Gastrocnemius medialis (tissue), 4 donors: ENCODE measurements around the gene TDP2. TPM values are rescaled to one million over a fixed set of nuclear protein-coding genes. Genes with fewer than 3 reads are reported as not detected.

Source experiments
- ATAC-seq, 2 donors: fragments of 150-250 bp; one replicate each; pipeline ENCODE4 v1.9.1; 2016
- DNase-seq, 2 donors: peaks; one replicate each; pipeline ENCODE4 v3.0.0-alpha.2; 2019
- H3K27ac ChIP-seq, 4 donors: fragments of 200-600 bp; sonication (generic); 1 replicate in 1 of 4; 2 replicates in 3 of 4; pipeline ENCODE4 v1.5.1; 2016 to 2018; ENCODE audit warnings: mild to moderate bottlenecking in 2 of 4, moderate library complexity in 1 of 4
- H3K27me3 ChIP-seq, 3 donors: fragments of 200-600 bp; sonication (generic) in 2 of 3; 1 replicate in 1 of 3; 2 replicates in 2 of 3; pipeline versions ENCODE4 v1.5.1 to v1.6.0; 2016 to 2019; ENCODE audit warnings: mild to moderate bottlenecking in 1 of 3, moderate library complexity in 1 of 3
- H3K36me3 ChIP-seq, 2 donors: fragments of 200-600 bp; sonication (generic) in 1 of 2; one replicate each; pipeline ENCODE4 v1.5.1; 2017 to 2018
- H3K4me1 ChIP-seq, 2 donors: fragments of 200-600 bp; sonication (generic) in 1 of 2; one replicate each; pipeline ENCODE4 v1.5.1; 2016 to 2017; ENCODE audit warnings: mild to moderate bottlenecking in 2 of 2
- H3K4me3 ChIP-seq, 4 donors: fragments of 200-600 bp; sonication (generic) in 3 of 4; 1 replicate in 1 of 4; 2 replicates in 3 of 4; pipeline ENCODE4 v1.5.1; 2016 to 2019; ENCODE audit warnings: mild to moderate bottlenecking in 2 of 4
- H3K9me3 ChIP-seq, 3 donors: fragments of 200-600 bp; sonication (generic) in 2 of 3; 1 replicate in 1 of 3; 2 replicates in 2 of 3; pipeline ENCODE4 v1.5.1; 2016 to 2019
- POLR2A ChIP-seq, 2 donors: fragments of 450-650 bp; IDR thresholded peaks; one replicate each; pipeline ENCODE4 v1.6.1; 2017; ENCODE audit warnings: antibody characterized with exemption in 2 of 2, mild to moderate bottlenecking in 2 of 2, moderate library complexity in 2 of 2
- in situ Hi-C, 4 donors: fragments of 200-750 bp; cut with MboI; loops; one replicate each; pipeline versions ENCODE4 v1.15.0 to v1.8.0; 2017; ENCODE audit warnings: low sequenced_read_pairs in 4 of 4
- intact Hi-C: fragments of 100-400 bp; cut with DNase I; formaldehyde crosslinking; loops from one replicate; pipeline ENCODE4 v1.15.1; 2023; ENCODE audit warnings: low total_unique reads
- total RNA-seq, 4 donors: library from RNA; depleted of rRNA; stranded (reverse); fragments of >200 nt; gene quantifications; one replicate each; pipeline versions ENCODE4 v1.1.0 to v1.2.3, GENCODE V29; 2016
- TF ChIP-seq, protein P1 (sequence below), 5 experiments: fragments of 450-650 bp in 3 of 5; fragments of 200-600 bp in 2 of 5; sonication (generic) in 2 of 5; IDR thresholded peaks in 4 of 5; conservative IDR thresholded peaks in 1 of 5; 1 replicate in 4 of 5; 2 replicates in 1 of 5; pipeline ENCODE4 v1.5.1; 2016 to 2019; ENCODE audit warnings: antibody characterized with exemption in 5 of 5, mild to moderate bottlenecking in 3 of 5, moderate library complexity in 3 of 5

TDP2 gene
- total RNA-seq, 4 donors from 2014 or later, result 17.6 to 44.2 (median 21.7) TPM

DNA sequence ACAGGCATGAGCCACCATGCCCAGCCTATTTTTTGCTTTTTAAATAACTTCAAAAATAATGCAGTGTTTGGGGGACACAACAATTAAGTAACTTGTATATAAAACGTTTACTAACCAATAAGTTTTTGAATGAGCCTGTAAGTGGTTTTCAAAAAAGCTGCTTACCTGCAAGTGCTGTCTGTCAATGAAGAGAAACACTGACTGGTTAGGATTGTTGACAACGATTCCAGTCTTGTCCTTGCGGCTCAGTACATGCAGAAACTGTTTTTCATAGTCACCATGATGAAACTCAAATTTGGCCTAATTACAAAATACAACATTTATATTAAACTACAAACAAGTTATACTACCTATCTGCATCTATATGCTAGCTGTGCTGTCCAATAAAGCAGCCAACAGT, 41.9 kb upstream of the TDP2 start:
- H3K27me3 ChIP-seq, result no peaks in the 10 kb centered on the region
- H3K4me1 ChIP-seq, result peaks cover 2 to 10% of the 10 kb centered on the region in 2 donors
- no peak for TF ChIP-seq POLR2A (IDR thresholded peaks at IDR 0.05)
- TF ChIP-seq, protein P1, sequence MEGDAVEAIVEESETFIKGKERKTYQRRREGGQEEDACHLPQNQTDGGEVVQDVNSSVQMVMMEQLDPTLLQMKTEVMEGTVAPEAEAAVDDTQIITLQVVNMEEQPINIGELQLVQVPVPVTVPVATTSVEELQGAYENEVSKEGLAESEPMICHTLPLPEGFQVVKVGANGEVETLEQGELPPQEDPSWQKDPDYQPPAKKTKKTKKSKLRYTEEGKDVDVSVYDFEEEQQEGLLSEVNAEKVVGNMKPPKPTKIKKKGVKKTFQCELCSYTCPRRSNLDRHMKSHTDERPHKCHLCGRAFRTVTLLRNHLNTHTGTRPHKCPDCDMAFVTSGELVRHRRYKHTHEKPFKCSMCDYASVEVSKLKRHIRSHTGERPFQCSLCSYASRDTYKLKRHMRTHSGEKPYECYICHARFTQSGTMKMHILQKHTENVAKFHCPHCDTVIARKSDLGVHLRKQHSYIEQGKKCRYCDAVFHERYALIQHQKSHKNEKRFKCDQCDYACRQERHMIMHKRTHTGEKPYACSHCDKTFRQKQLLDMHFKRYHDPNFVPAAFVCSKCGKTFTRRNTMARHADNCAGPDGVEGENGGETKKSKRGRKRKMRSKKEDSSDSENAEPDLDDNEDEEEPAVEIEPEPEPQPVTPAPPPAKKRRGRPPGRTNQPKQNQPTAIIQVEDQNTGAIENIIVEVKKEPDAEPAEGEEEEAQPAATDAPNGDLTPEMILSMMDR (IDR thresholded peaks at IDR 0.05 in 4 of 5, conservative IDR thresholded peaks at IDR 0.05 in 1 of 5), result no peak
- intact Hi-C loops, result no loop called here
- H3K4me3 ChIP-seq, result no peak overlapping the region
- H3K36me3 ChIP-seq, result peaks cover 5 to 99% of the 10 kb centered on the region in 2 donors
- ATAC-seq, result no peak
- H3K27ac ChIP-seq, result no peak overlapping the region
- in situ Hi-C loops, result loop anchor here in 1 of 4 donors (25.0 kb wide), 1 partner anchor 296 kb away; the partner anchor contains the start of gene MRS2
- no peak for DNase-seq
- no peaks in the 10 kb centered on the region for H3K9me3 ChIP-seq

DNA sequence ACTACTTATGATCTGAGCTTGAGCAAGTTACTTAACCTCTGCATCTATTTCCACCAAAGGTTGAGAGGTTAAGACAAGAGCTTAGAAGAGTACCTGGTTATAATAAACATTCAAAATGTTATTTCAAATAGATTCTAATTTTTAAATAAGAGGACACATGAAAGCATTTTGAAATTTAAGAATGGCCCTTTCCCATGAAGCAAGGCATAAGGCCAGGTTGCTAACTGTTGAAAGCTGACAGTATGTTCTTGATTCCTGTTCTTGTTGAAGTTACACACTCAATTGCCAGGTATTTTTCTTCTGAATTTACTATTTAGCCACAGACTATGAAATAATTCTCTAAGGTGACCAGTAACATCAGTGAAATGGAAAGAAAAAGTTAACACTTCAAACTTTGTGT, 37.8 kb upstream of the TDP2 start:
- H3K36me3 ChIP-seq, result peaks cover 5 to 89% of the 10 kb centered on the region in 2 donors
- intact Hi-C loops, result no loop called here
- no peaks in the 10 kb centered on the region for H3K27me3 ChIP-seq
- no peak for DNase-seq
- no peak for ATAC-seq
- no peak for TF ChIP-seq POLR2A (IDR thresholded peaks at IDR 0.05)
- TF ChIP-seq, protein P1 (IDR thresholded peaks at IDR 0.05 in 4 of 5, conservative IDR thresholded peaks at IDR 0.05 in 1 of 5), result no peak
- H3K9me3 ChIP-seq, result no peaks in the 10 kb centered on the region
- no peak overlapping the region for H3K4me3 ChIP-seq
- in situ Hi-C loops, result loop anchor here in 1 of 4 donors (25.0 kb wide), 1 partner anchor 292 kb away; the partner anchor contains the start of gene MRS2
- no peaks in the 10 kb centered on the region for H3K4me1 ChIP-seq
- no peak overlapping the region for H3K27ac ChIP-seq

DNA sequence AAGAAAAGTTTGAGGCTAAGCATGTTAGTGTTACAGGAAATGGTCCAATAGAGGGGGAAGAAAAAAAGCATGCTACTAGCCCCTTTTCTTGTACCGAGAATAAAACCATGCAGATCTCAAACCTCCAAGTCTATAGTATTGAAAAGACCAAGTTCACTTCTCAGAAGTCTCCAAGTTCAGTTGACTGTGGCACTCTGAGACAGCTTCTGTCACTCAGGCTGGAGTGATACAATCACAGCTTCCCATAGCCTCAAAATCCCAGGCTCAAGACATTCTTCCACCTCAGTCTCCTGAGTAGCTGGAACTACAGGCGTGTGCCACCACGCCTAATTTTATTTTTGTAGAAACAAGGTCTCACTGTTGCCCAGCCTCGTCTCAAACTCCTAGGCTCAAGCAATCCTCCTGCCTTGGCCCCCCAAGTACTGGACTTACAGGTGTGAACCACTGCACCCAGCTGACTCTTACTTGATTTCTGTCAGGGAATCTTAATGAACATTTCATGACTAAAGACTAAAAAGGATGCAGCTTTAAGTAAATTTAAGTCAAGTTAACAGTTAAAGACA, 36.1 kb upstream of the TDP2 start:
- DNase-seq, result no peak
- Histone ChIP-seq H3K36me3 (peaks cover 5 to 87% of the 10 kb centered on the region in 2 donors), H3K9me3 (no peaks in the 10 kb centered on the region), H3K4me3 (no peak overlapping the region), H3K4me1 (no peaks in the 10 kb centered on the region), H3K27me3 (no peaks in the 10 kb centered on the region), H3K27ac (peak overlapping the region in 1 of 4 donors; percentile 12)
- intact Hi-C loops, result no loop called here
- no peak for TF ChIP-seq POLR2A (IDR thresholded peaks at IDR 0.05)
- TF ChIP-seq, protein P1 (IDR thresholded peaks at IDR 0.05 in 4 of 5, conservative IDR thresholded peaks at IDR 0.05 in 1 of 5), result no peak
- ATAC-seq, result no peak
- in situ Hi-C loops, result loop anchor here in 1 of 4 donors (25.0 kb wide), 1 partner anchor 290 kb away; the partner anchor contains the start of gene MRS2

DNA sequence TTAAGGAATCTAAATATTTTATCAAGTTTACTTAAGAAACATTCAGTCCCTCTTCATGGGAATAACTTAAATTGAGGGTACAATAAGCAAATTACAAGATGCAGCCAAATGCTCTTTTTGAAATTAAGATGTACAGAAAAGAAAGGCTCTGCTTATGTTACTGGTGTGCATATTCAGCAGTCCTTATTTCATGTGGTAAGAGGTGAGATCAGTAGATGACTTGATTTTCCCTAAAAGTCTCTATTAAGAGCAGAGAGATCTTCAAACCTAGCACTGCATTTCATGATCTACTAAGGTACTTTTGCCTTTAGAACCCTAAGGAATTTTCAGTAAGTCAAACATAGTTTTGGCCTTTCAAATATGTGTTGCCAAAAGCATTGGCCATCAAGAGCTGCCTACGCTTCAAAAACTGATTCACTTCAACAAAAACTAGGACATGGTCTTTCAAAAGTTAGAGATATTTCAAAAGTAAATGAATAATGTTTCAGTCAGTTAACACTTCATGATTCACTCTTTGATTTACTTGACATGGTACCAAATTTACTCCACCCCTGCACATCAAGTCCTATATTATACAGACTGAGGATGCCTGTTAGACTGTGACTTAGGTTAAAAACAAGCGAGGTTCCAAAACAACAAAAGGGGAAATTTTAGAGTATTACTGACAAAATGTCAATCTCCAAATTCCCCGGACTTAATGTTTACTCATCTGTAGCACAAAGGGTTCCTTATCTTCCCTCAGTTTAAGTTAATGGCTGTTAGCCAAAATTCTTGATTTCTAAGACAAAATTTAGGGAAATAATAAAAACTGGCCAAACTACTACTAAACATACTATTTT, 33.0 kb upstream of the TDP2 start:
- TF ChIP-seq, protein P1 (IDR thresholded peaks at IDR 0.05 in 4 of 5, conservative IDR thresholded peaks at IDR 0.05 in 1 of 5), result no peak
- no peak for TF ChIP-seq POLR2A (IDR thresholded peaks at IDR 0.05)
- peak overlapping the region in 1 of 4 donors; percentile 17 for H3K27ac ChIP-seq

More for the DNA sequence above, 33.0 kb upstream of the TDP2 start:
- intact Hi-C loops (no loop called here), in situ Hi-C loops (loop anchor here (5.0 to 25.0 kb wide), 3 partner anchors 115 to 287 kb away; partner anchors contain the start of gene MRS2 (in 1 of the 4))
- Histone ChIP-seq H3K36me3 (peaks cover 0 to 57% of the 10 kb centered on the region in 2 donors), H3K27me3 (no peaks in the 10 kb centered on the region), H3K9me3 (no peaks in the 10 kb centered on the region), H3K4me1 (no peaks in the 10 kb centered on the region), H3K4me3 (no peak overlapping the region)
- DNase-seq (no peak), ATAC-seq (no peak)
